Occipital lobe (tissue), 2 donors: Measurements from ENCODE around the gene SDK2. TPM values are rescaled to one million over a fixed set of nuclear protein-coding genes. Genes with fewer than 3 reads are reported as not detected.

Experiments used
- DNase-seq: peaks from one replicate; lab custom pipeline; 2025; lab: John Stamatoyannopoulos, UW
- total RNA-seq: library from RNA; depleted of rRNA; stranded (reverse); fragments of >200 nt; gene quantifications from one replicate; pipeline ENCODE4 v1.2.3, GENCODE V29; 2014

SDK2 gene
- total RNA-seq, 1 donor from 2014 or later = 6.9 TPM

GRCh38 chr17:73588301-73588846 lies 55.9 kb downstream of the SDK2 start:
- DNase-seq = no peak

- no peak for DNase-seq
Observed at GRCh38 chr17:73586921-73587602, 57.2 kb downstream of the SDK2 start.

GRCh38 chr17:73586275-73586832 lies 57.9 kb downstream of the SDK2 start:
- DNase-seq = no peak

- DNase-seq = no peak
Observed at GRCh38 chr17:73585583-73585982, 58.7 kb downstream of the SDK2 start.

DNA sequence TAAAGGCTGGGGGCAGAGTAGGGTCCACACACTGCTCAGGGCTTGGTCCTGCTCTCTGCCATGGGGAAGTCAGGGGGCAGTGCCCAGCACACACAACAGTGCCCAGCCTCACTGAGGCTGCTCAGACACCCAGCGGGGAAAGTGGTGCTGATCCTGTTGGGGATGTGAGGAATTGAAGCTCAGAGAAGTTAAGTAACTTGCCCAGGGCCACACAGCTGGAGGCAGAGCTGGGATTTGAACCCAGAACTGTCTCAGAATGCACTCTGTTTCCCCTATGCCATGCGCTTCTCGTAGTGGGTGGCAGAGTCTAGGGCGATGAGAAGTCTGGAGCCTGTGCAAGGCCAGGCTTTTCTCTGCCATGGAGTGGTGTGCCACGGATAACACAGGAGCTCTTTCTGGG lies 59.3 kb downstream of the SDK2 start:
- DNase-seq = no peak

DNA sequence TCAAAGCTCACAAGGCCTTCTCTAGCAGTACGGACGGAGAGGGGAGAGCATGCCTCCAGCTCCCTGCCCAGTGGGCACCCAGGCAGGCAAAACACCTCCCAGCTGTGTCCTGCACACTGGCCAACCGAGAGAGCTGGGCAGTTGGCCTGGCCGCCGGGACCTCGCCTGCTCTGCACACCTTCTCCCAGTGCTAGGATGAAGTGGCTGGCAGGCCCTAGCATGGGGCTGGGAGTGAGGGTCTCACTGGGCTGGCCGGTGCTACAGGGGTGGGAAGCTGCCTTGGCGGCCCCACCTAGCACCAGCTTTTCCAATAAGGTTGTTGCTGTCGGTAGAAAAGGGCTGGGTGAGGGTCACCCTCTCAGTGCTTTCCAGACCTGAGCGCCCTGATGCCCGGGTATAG lies 60.2 kb downstream of the SDK2 start:
- no peak for DNase-seq

DNA sequence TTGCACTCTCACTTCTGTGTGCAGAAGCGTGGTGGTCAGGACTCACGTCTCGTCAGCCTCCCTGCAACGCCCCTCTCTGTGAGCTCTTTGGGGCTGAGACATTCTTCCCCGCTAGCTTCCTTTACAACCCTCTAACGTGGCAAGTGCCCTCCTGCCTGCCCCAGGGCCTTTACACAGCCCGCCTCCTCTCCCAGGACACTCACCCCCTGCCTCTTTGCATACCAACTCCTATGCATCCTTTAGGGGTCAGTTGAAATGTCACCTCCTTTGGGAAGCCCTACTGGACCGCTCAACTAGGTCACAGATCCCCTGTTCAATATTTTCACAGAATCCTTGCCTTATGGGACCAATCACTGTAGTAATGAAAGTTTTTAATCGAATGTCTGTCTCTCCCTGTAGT lies 61.4 kb downstream of the SDK2 start:
- DNase-seq = no peak

GRCh38 chr17:73582359-73582758 lies 61.9 kb downstream of the SDK2 start:
- no peak for DNase-seq

DNA sequence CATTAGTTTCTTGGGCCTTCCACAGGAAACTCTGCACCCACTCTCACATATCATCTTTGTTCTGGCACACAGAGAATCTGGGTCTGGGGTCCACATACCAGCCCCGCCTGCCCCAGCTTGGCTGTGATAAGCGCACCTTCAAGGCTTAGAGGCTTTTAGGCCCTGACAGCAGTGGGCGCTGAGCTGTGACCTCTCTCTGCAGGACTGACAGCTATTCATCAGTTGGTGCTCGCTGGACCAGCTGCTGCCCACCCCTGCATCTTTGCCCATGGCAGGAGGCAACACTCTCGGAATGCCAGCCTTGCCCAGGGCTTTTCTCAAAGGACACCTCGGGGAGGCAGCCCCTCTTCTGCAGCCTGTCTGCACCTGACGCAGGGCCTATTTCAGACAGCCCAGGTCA lies 62.9 kb downstream of the SDK2 start:
- DNase-seq = no peak

- DNase-seq = no peak
Observed at GRCh38 chr17:73580073-73580710, 64.1 kb downstream of the SDK2 start.

- no peak for DNase-seq
Observed at GRCh38 chr17:73576556-73577098, 67.6 kb downstream of the SDK2 start.

- no peak for DNase-seq
Observed at GRCh38 chr17:73575470-73576221, 68.6 kb downstream of the SDK2 start.

GRCh38 chr17:73571511-73572130 lies 72.6 kb downstream of the SDK2 start:
- no peak for DNase-seq

DNA sequence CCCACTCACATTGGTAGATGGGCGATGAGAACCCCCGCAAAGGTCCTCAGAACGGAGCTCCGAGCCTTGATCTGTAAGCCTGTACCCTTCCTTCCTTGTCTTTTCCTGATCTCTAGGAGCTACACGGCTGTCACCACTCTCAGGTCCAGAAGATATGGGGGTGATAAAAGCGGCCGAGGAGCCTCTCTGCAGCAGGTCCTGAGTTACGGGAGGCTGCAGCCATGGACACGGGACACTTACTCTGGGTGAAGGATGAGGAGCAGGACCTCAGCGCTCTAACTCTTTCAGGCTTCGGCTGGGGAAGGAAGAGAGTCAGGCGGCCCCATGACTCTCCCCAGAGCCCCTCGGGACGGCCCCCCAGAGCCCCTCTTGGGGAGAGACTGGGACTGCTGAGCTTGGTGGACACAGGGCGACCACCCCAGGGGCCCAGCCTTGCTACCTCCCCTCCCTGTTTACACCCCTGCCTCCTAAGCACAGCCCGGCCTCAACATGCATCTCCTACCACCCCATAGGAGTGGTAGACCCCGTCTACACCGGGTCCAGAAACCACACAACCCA lies 74.4 kb downstream of the SDK2 start:
- no peak for DNase-seq

GRCh38 chr17:73568934-73569333 lies 75.3 kb downstream of the SDK2 start:
- DNase-seq = no peak

- DNase-seq = no peak
Observed at GRCh38 chr17:73566905-73567782, 77.1 kb downstream of the SDK2 start.

DNA sequence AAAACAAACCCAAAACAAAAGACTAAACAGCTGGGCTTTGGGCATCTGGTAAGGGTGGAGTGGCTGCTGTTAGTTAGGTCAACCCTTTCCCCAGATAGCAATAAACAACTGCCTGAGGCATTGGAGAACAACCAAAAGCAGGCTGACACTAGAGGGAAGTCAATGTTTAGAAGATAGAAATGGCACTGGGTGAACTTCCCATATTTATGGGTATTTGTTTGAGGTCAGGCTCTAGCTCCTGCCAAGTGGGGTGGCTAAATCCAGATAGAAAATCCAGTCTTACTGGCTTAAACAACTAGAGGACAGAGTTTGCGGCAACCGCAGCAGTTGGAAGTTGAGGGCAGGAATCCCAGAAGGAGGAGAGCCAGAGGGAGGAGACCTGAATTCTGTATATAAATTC lies 79.4 kb downstream of the SDK2 start:
- DNase-seq = no peak

GRCh38 chr17:73562896-73563295 lies 81.3 kb downstream of the SDK2 start:
- no peak for DNase-seq

DNA sequence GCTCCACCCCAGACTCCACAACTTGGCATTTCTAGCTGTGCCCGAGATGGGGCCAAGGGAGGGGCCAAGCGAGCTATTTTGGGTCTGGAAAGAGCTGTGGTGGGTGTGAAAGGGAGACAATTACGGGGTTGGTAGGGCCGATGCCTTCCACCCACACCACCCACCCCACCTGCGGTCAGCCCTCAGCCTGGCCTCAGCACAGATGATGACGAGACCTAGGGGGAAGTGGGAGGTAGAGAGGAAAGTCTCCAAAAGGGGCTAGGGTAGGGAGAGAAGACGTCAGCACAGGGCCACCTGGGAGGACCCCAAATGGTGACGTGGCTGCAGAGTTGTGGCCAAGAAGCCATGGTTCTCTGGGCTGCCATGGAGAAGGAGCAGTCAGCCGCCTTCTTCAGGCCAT lies 83.1 kb downstream of the SDK2 start:
- no peak for DNase-seq

DNA sequence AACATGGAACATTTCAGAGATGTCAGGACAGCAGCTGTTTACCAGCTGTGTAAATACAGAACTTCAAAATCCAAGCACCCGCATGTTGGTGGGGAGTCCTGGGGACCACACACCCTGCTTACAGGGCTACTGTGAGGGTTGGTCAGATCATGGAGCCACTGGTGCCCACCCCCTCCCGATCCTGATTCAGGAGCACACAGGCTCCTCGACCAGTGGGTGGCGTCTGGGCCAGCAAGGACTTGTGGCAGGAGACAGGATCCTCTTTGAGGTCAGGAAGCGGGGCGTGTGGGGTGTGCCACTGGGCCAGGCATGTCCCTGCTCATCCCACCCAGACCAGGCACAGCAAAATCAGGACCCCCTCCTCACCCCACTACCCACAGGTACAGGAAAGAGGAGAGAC lies 83.6 kb downstream of the SDK2 start:
- no peak for DNase-seq
